ENCODE measurements around the gene INPP5B.

The INPP5B gene

GRCh38 chr1:37875833-37876232, 71.0 kb downstream of the INPP5B start:
- TF ChIP-seq CTCF (IDR thresholded peaks at IDR 0.05; ENCODE audit: control extremely low read depth, extremely low read depth, low read depth, missing control alignments), result no peak
- ChIA-PET POLR2A (no interaction called here), CTCF (interaction anchor here (0.6 to 2.3 kb wide), 3 partner anchors 16 to 55 kb away, joined by 3 to 13 read pairs (median 3); partner anchors contain the start of gene MTF1)
- DNase-seq (ENCODE audit: extremely low spot score), result no peak

- no peak for DNase-seq (ENCODE audit: extremely low spot score)
- ChIA-PET CTCF (interaction anchor here (1.2 to 6.4 kb wide), 4 partner anchors 8 to 29 kb away, joined by 3 to 39 read pairs (median 4); partner anchors contain the start of gene MTF1), POLR2A (no interaction called here)
- TF ChIP-seq CTCF (IDR thresholded peaks at IDR 0.05; ENCODE audit: control extremely low read depth, extremely low read depth, low read depth, missing control alignments), result no peak
Measured at GRCh38 chr1:37872692-37873091, 74.2 kb downstream of the INPP5B start.

GRCh38 chr1:37868466-37868865, 78.4 kb downstream of the INPP5B start:
- no peak for TF ChIP-seq CTCF (IDR thresholded peaks at IDR 0.05; ENCODE audit: control extremely low read depth, extremely low read depth, low read depth, missing control alignments)
- no peak for DNase-seq (ENCODE audit: extremely low spot score)
- POLR2A ChIA-PET, result interaction anchor here (0.6 kb wide), 1 partner anchor 61 kb away, joined by 8 read pairs; the partner anchor contains the start of genes C1orf122 and YRDC
- CTCF ChIA-PET, result interaction anchor here (6.4 kb wide), 1 partner anchor 9 kb away, joined by 39 read pairs; the partner anchor contains the start of gene MTF1

GRCh38 chr1:37867784-37868183, 79.1 kb downstream of the INPP5B start:
- no peak for TF ChIP-seq CTCF (IDR thresholded peaks at IDR 0.05; ENCODE audit: control extremely low read depth, extremely low read depth, low read depth, missing control alignments)
- DNase-seq (ENCODE audit: extremely low spot score), result no peak
- ChIA-PET CTCF (interaction anchor here (6.4 kb wide), 1 partner anchor 8 kb away, joined by 39 read pairs; the partner anchor contains the start of gene MTF1), POLR2A (interaction anchor here (0.6 kb wide), 1 partner anchor 60 kb away, joined by 8 read pairs; the partner anchor contains the start of genes C1orf122 and YRDC)

GRCh38 chr1:37866491-37866890, 80.4 kb downstream of the INPP5B start:
- CTCF ChIA-PET, result interaction anchor here (0.6 to 1.3 kb wide), 2 partner anchors 11 to 27 kb away, joined by 3 read pairs; no protein-coding TSS in a partner anchor
- POLR2A ChIA-PET, result no interaction called here
- no peak for DNase-seq (ENCODE audit: extremely low spot score)
- no peak for TF ChIP-seq CTCF (IDR thresholded peaks at IDR 0.05; ENCODE audit: control extremely low read depth, extremely low read depth, low read depth, missing control alignments)

- POLR2A ChIA-PET, result no interaction called here
- CTCF ChIA-PET, result interaction anchor here (1.1 kb wide), 1 partner anchor 24 kb away, joined by 3 read pairs; no protein-coding TSS in a partner anchor
- DNase-seq (ENCODE audit: extremely low spot score), result no peak
- no peak for TF ChIP-seq CTCF (IDR thresholded peaks at IDR 0.05; ENCODE audit: control extremely low read depth, extremely low read depth, low read depth, missing control alignments)
Measured at GRCh38 chr1:37865348-37866120, 81.3 kb downstream of the INPP5B start.
